Psoas muscle (tissue), 8 donors: Measurements from ENCODE around the gene GRIK5. TPM values are rescaled to one million over a fixed set of nuclear protein-coding genes. Genes with fewer than 3 reads are reported as not detected.

ENCODE experiments used
- ATAC-seq, 4 donors: fragments of 200-7000 bp; cut with Tn5 transposase; one replicate each; pipeline ENCODE4 v1.9.1; 2020; ENCODE audit warnings: moderate library complexity in 3 of 4, mild to moderate bottlenecking in 2 of 4
- DNase-seq, 2 donors: peaks; one replicate each; pipeline ENCODE4 v3.0.0-alpha.2; 2020
- H3K27ac ChIP-seq: fragments of 200-600 bp; one replicate; pipeline ENCODE4 v1.8.0; 2022
- H3K27me3 ChIP-seq, 3 donors: fragments of 200-600 bp in 1 of 3; one replicate each; pipeline versions ENCODE4 v1.6.1 to v1.8.0; 2013 to 2022; ENCODE audit warnings: low read length in 2 of 3, mild to moderate bottlenecking in 2 of 3, moderate library complexity in 1 of 3; ENCODE audit not compliant: insufficient read depth in 3 of 3
- H3K36me3 ChIP-seq, 2 donors: fragments of 200-600 bp in 1 of 2; one replicate each; pipeline versions ENCODE4 v1.6.1 to v1.8.0; 2013 to 2022; ENCODE audit warnings: low read depth in 1 of 2, mild to moderate bottlenecking in 1 of 2, moderate library complexity in 1 of 2; ENCODE audit not compliant: insufficient read depth in 1 of 2
- H3K4me1 ChIP-seq: fragments of 200-600 bp; one replicate; pipeline ENCODE4 v1.8.0; 2022
- H3K4me3 ChIP-seq: fragments of 200-600 bp; one replicate; pipeline ENCODE4 v1.8.0; 2022; ENCODE audit warnings: mild to moderate bottlenecking
- H3K9me3 ChIP-seq: fragments of 200-600 bp; one replicate; pipeline ENCODE4 v1.8.0; 2022
- CTCF ChIP-seq: fragments of 200-600 bp; IDR thresholded peaks from one replicate; pipeline ENCODE4 v1.8.0; 2022; ENCODE audit warnings: antibody characterized with exemption
- WGBS, 3 donors: extraction: QIAGEN DNeasy Blood & Tissue Kit; methylation state at CpG; one replicate each; pipeline versions ENCODE4 v1.1.6 to v1.1.7; 2013; 5-methylcytosine and 5-hydroxymethylcytosine counted together
- intact Hi-C, 2 donors: fragments of 100-400 bp; cut with DNase I; formaldehyde crosslinking; loops; one replicate each; pipeline versions ENCODE4 v1.11.0 to v1.14.2; 2022
- polyA plus RNA-seq, 3 donors: library from polyadenylated mRNA; stranded (reverse); fragments of 200-250 nt; gene quantifications; one replicate each; pipeline ENCODE4 v1.2.3, GENCODE V29; 2013
- total RNA-seq, 4 donors: library from RNA; stranded (reverse); fragmentation: NEBNext Ultra II Directional in 2 of 4; extraction: Animal tissue kit (Norgen Biotek cat#: 25700) in 2 of 4; gene quantifications; one replicate each; pipeline versions ENCODE4 v1.2.1 to v1.2.4, GENCODE V29; 2021 to 2023
- donor health status: healthy with polysubstance abuse.
- donor health status: DM: no; HTN: no; CAD: no; lungs with moderate emphysema.
- donor health status: Bipolar disorder and iron deficiency.
- donor health status: healthy.
- donor health status: DM: yes; HTN: yes; CAD: no.
- donor health status: DM: no; HTN: no; CAD: no.
- donor health status: DM: no; HTN: no; CAD: no.
- donor health status: DM: yes; HTN: yes; CAD: no.

Gene GRIK5
- total and polyA plus RNA-seq, 7 donors, result 0.26 to 0.88 (median 0.45) TPM

DNA sequence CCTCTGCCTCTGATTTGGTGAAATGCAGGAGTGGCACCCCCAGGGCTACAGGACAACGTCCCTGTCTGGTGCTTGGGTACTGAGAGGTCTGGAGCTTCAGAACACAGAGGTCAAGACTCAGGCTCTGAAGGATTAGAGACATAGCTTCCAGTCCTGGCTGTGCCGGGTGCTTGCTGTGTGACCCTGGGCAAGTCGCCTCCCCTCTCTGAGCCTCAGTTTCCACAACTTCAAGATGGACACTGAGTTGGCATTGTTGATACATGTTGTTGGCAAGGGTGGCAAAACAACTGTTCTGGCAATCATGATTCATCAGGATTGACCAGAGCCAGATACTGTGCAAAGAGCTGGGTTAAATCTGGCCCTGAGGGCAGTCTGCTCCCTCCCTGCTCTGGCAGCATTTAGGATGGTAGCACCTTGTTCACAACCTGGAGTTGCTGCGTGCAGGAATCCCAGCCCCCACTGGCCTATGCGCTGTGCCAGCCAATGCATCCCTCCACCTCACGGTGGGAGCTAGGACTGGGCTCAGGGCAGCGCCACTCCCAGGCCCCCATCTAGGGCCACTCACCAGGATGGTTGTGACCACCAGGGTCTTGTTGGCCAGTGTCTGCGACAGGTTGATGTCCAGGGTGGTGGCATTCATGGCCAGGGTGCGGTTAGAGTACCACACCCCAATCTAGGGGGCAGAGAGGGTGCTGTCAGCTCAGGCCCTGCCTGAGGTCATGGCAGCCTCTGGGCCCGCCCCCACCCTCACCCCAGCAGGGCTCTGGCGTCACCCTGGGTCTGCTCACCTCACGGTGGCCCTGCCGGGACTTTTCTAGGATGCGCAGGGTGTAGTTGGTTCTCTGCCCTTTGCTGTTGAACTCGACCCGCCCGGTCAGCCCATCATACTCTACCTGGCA is 16.7 kb downstream of the GRIK5 start:
- no peaks in the 10 kb centered on the region for H3K9me3 ChIP-seq
- 85 to 91% (median 87%) methylated on average over 17 of the region's 17 CpGs for WGBS, 3 donors
- DNase-seq (peak in 1 of 2 donors; percentile 38), ATAC-seq (peak in 3 of 4 donors; percentile 16 to 73 (median 44))
- no peak overlapping the region for H3K4me3 ChIP-seq
- no peak for TF ChIP-seq CTCF
- intact Hi-C loops, result no loop called here
- no peaks in the 10 kb centered on the region for H3K27me3 ChIP-seq
- no peaks in the 10 kb centered on the region for H3K36me3 ChIP-seq
- peaks cover 10% of the 10 kb centered on the region for H3K4me1 ChIP-seq
- H3K27ac ChIP-seq, result peak overlapping the region; percentile 61

DNA sequence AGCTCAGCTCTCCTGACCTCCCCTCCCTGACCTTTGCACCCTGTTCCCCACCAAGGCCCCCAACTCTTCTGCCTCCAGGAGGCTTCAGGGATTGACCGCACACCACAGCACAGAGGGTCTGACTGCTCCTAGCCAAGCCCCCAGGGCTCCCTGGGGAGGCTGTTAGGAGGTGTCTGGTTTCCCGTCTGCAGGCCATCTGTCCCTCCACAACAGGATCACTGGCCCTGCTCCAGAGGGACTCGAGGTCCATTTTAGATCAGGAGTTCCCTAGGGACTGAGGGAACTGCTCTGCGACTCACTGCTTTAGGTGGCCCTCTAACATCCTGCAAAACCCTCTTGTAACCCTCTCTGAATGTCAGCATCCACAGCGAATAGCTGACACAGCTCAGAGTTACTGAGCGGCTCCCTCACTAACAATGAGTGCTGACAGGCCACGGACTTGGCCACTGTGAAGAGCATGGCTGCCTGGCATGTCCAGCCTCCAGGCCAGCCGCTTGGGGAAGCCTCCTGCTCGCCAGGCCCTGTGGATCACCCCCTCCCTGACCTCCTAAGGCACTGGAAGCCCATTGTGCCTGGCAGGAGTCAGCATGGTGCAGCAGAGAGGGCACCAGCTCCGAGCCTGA is 17.7 kb downstream of the GRIK5 start:
- Histone ChIP-seq H3K27me3 (no peaks in the 10 kb centered on the region), H3K4me3 (no peak overlapping the region), H3K4me1 (peaks cover 10% of the 10 kb centered on the region), H3K9me3 (no peaks in the 10 kb centered on the region), H3K36me3 (no peaks in the 10 kb centered on the region), H3K27ac (peak overlapping the region; percentile 61)
- intact Hi-C loops, result no loop called here
- ATAC-seq (peak; percentile 27 to 74 (median 60)), DNase-seq (peak in 1 of 2 donors; percentile 41)
- no peak for TF ChIP-seq CTCF
- WGBS, 3 donors, result 22 to 37% (median 23%) methylated on average over 10 of the region's 10 CpGs

GRCh38 chr19:42051166-42052115 is 18.6 kb downstream of the GRIK5 start:
- Histone ChIP-seq H3K9me3 (no peaks in the 10 kb centered on the region), H3K27ac (no peak overlapping the region), H3K4me3 (no peak overlapping the region), H3K4me1 (peaks cover 10% of the 10 kb centered on the region), H3K36me3 (no peaks in the 10 kb centered on the region), H3K27me3 (no peaks in the 10 kb centered on the region)
- 93 to 95% (median 94%) methylated on average over 14 of the region's 14 CpGs for WGBS, 3 donors
- no peak for DNase-seq
- no peak for TF ChIP-seq CTCF
- intact Hi-C loops, result no loop called here
- no peak for ATAC-seq

GRCh38 chr19:42048992-42049391 is 21.0 kb downstream of the GRIK5 start:
- Histone ChIP-seq H3K36me3 (no peaks in the 10 kb centered on the region), H3K4me1 (peaks cover 10% of the 10 kb centered on the region), H3K27me3 (peaks cover 0 to 2% (median 0%) of the 10 kb centered on the region in 3 donors), H3K9me3 (no peaks in the 10 kb centered on the region), H3K27ac (no peak overlapping the region), H3K4me3 (no peak overlapping the region)
- TF ChIP-seq CTCF, result no peak
- intact Hi-C loops, result no loop called here
- 64 to 77% (median 71%) methylated on average over 4 of the region's 4 CpGs for WGBS, 3 donors
- DNase-seq (no peak), ATAC-seq (no peak)
